ENCODE results near the gene OR10H4.
"Not testable (repeated sequence)": the region's sequence is repeated elsewhere in the genome, so short reads cannot be mapped to it uniquely, and the experiment has no call there.

Gene OR10H4

GRCh38 chr19:15948223-15949058 lies at the start of gene OR10H4:
OR10H4 (plus strand) TSS chr19:15949008; CDS start chr19:15949008, 0 bp downstream.
- peaks cover 9% of the 10 kb centered on the region for H3K9me3 Mint-ChIP-seq (ENCODE audit: low read depth)
- peaks cover 8% of the 10 kb centered on the region for H3K36me3 Mint-ChIP-seq
- H3K27ac Mint-ChIP-seq = no peak within 1 kb of the TSS
- H3K4me3 Mint-ChIP-seq = no peak within 1 kb of the TSS
- no peaks in the 10 kb centered on the region for H3K4me1 Mint-ChIP-seq (ENCODE audit: low read depth)
- H3K27me3 Mint-ChIP-seq = peaks cover 50% of the 10 kb centered on the region

- not testable (repeated sequence) for H3K36me3 Mint-ChIP-seq; H3K9me3 Mint-ChIP-seq (ENCODE audit: low read depth); H3K27ac Mint-ChIP-seq
- peaks cover 11% of the 10 kb centered on the region for H3K4me1 Mint-ChIP-seq (ENCODE audit: low read depth)
- peak overlapping the region; percentile 72 for H3K4me3 Mint-ChIP-seq
- peaks cover 19% of the 10 kb centered on the region for H3K27me3 Mint-ChIP-seq
Measured at GRCh38 chr19:15899561-15899960, 49.2 kb upstream of the OR10H4 start.

- H3K9me3 Mint-ChIP-seq (ENCODE audit: low read depth); H3K27ac Mint-ChIP-seq; H3K36me3 Mint-ChIP-seq: not testable (repeated sequence)
- Mint-ChIP-seq H3K4me3 (peak overlapping the region; percentile 90), H3K27me3 (peaks cover 20% of the 10 kb centered on the region), H3K4me1 (ENCODE audit: low read depth) (peaks cover 11% of the 10 kb centered on the region)
Measured at GRCh38 chr19:15900032-15900431, 48.8 kb upstream of the OR10H4 start.

- Mint-ChIP-seq H3K27me3 (peaks cover 19% of the 10 kb centered on the region), H3K9me3 (ENCODE audit: low read depth) (no peaks in the 10 kb centered on the region), H3K4me1 (ENCODE audit: low read depth) (peaks cover 11% of the 10 kb centered on the region), H3K36me3 (no peaks in the 10 kb centered on the region), H3K4me3 (peak overlapping the region; percentile 90), H3K27ac (no peak overlapping the region)
Measured at GRCh38 chr19:15900504-15900903, 48.3 kb upstream of the OR10H4 start.

DNA sequence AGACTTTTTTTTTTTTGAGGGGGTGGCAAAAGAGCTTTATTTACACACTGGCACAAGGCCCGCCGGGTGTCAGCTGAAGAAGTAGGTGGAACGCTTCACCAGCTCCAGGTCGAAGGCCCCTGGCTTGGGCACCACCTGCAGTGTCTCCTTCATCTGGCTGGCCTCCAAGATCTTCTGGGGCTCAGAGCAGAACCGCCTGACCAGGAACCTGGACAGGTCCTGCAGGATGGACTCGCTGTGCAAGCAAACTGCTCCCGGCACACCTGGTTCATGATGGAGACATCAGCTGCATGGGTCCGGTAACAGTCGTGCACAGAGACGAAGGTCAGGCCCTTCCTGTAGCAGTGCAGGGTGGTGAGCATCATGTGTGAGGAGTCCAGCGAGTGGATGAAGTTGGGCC lies 46.6 kb upstream of the OR10H4 start:
- peaks cover 16% of the 10 kb centered on the region for H3K27me3 Mint-ChIP-seq

GRCh38 chr19:15902898-15903297 lies 45.9 kb upstream of the OR10H4 start:
- H3K36me3 Mint-ChIP-seq; H3K27ac Mint-ChIP-seq; H3K4me3 Mint-ChIP-seq; H3K9me3 Mint-ChIP-seq (ENCODE audit: low read depth): not testable (repeated sequence)
- Mint-ChIP-seq H3K27me3 (peaks cover 18% of the 10 kb centered on the region), H3K4me1 (ENCODE audit: low read depth) (peaks cover 11% of the 10 kb centered on the region)

More for the DNA sequence above, 46.6 kb upstream of the OR10H4 start:
- Mint-ChIP-seq H3K9me3 (ENCODE audit: low read depth) (no peaks in the 10 kb centered on the region), H3K27ac (no peak overlapping the region), H3K4me1 (ENCODE audit: low read depth) (peaks cover 11% of the 10 kb centered on the region), H3K36me3 (peaks cover 4% of the 10 kb centered on the region), H3K4me3 (no peak overlapping the region)

- H3K9me3 Mint-ChIP-seq (ENCODE audit: low read depth) = no peaks in the 10 kb centered on the region
- no peak overlapping the region for H3K27ac Mint-ChIP-seq
- H3K4me1 Mint-ChIP-seq (ENCODE audit: low read depth) = peaks cover 8% of the 10 kb centered on the region
- no peak overlapping the region for H3K4me3 Mint-ChIP-seq
- peaks cover 4% of the 10 kb centered on the region for H3K36me3 Mint-ChIP-seq
- peaks cover 26% of the 10 kb centered on the region for H3K27me3 Mint-ChIP-seq
Measured at GRCh38 chr19:15905026-15905425, 43.8 kb upstream of the OR10H4 start.

GRCh38 chr19:15911599-15912235 lies 37.1 kb upstream of the OR10H4 start:
- Mint-ChIP-seq H3K27me3 (peaks cover 49% of the 10 kb centered on the region), H3K4me1 (ENCODE audit: low read depth) (peaks cover 2% of the 10 kb centered on the region), H3K9me3 (ENCODE audit: low read depth) (no peaks in the 10 kb centered on the region), H3K27ac (no peak overlapping the region), H3K4me3 (no peak overlapping the region), H3K36me3 (peaks cover 3% of the 10 kb centered on the region)

- Mint-ChIP-seq H3K36me3 (no peaks in the 10 kb centered on the region), H3K27ac (no peak overlapping the region), H3K27me3 (peaks cover 56% of the 10 kb centered on the region), H3K4me1 (ENCODE audit: low read depth) (peaks cover 2% of the 10 kb centered on the region), H3K9me3 (ENCODE audit: low read depth) (no peaks in the 10 kb centered on the region), H3K4me3 (no peak overlapping the region)
Measured at GRCh38 chr19:15913384-15913783, 35.4 kb upstream of the OR10H4 start.

DNA sequence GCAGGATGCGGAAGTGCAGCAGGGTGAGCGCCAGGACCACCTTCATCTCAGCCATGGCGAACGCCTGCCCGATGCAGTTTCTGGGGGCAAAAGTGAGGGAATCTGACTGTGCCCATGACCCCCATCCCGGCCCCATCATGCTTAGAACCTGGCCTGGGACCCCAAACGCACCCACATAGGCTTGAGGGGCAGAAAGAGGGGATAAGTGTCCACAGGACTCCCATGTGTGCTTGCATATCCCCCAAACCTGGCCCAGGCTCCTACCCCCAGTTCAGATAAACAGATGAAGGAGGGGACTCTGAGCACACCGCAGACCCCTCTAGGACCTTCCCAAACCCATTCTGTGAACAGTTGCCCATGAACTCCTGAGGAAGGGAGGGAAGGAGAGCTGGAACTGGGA lies 35.0 kb upstream of the OR10H4 start:
- Mint-ChIP-seq H3K27ac (no peak overlapping the region), H3K27me3 (peaks cover 59% of the 10 kb centered on the region), H3K36me3 (no peaks in the 10 kb centered on the region), H3K9me3 (ENCODE audit: low read depth) (no peaks in the 10 kb centered on the region), H3K4me1 (ENCODE audit: low read depth) (peaks cover 2% of the 10 kb centered on the region), H3K4me3 (no peak overlapping the region)

DNA sequence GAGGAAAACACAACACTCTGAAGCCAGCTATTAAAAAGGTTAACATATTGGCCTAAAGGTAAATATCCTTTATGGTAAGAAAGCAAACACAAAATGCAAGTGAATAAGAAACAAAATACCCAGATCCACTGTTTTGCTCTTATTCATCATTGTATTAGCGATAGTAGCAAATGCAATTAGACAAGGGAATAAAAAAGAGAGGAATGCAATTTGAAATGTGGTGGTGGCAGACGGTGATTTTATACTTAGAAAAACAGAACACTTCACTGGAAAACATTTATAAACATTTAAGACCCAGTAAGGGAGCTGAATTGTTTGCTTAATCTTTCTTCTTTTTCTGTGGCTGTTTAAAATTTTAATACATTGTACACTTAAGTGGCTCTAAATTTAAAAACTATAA lies 33.7 kb upstream of the OR10H4 start:
- Mint-ChIP-seq H3K9me3 (ENCODE audit: low read depth) (no peaks in the 10 kb centered on the region), H3K4me1 (ENCODE audit: low read depth) (peaks cover 2% of the 10 kb centered on the region), H3K4me3 (no peak overlapping the region), H3K27me3 (peaks cover 54% of the 10 kb centered on the region), H3K36me3 (no peaks in the 10 kb centered on the region), H3K27ac (no peak overlapping the region)

DNA sequence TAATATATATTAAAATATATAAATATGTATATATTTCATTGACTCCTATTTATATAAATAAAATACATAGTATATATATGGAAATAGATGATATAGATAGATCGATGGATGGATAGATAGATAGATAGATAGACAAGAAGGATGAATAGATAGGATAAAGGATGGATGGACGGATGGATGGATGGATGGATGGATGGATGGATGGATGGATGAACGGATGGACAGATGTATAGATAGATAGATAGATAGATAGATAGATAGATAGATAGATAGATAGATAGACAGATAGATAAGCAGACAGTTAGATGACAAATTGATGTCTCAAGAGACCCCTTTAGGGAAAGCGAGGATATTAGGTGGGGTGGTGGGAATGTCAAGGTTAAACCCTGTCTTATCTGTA lies 29.6 kb upstream of the OR10H4 start:
- no peaks in the 10 kb centered on the region for H3K36me3 Mint-ChIP-seq
- H3K9me3 Mint-ChIP-seq (ENCODE audit: low read depth) = no peaks in the 10 kb centered on the region
- no peak overlapping the region for H3K27ac Mint-ChIP-seq
- H3K4me1 Mint-ChIP-seq (ENCODE audit: low read depth) = no peaks in the 10 kb centered on the region
- H3K27me3 Mint-ChIP-seq = peaks cover 41% of the 10 kb centered on the region
- no peak overlapping the region for H3K4me3 Mint-ChIP-seq

DNA sequence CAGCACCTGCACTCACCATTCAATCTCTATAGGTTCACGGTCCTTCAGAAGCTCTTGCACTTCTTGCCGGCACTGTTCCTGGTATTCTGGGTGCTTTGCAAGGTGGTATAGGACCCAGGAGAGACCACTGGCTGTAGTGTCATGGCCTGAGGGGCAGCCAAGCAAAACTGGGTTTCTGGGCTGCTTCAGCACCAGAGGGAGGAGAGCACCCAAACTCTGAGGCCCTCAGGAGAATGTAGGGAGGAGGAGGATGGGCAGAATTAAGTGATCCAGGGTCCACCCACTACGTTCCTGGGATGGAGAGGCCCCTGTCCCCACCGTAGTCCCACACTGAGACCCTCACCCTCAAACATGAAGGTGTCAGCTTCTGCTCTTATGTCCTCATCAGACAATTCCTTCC lies 26.8 kb upstream of the OR10H4 start:
- Mint-ChIP-seq H3K36me3 (no peaks in the 10 kb centered on the region), H3K27ac (no peak overlapping the region), H3K9me3 (ENCODE audit: low read depth) (no peaks in the 10 kb centered on the region), H3K4me3 (no peak overlapping the region), H3K4me1 (ENCODE audit: low read depth) (no peaks in the 10 kb centered on the region), H3K27me3 (peaks cover 41% of the 10 kb centered on the region)

DNA sequence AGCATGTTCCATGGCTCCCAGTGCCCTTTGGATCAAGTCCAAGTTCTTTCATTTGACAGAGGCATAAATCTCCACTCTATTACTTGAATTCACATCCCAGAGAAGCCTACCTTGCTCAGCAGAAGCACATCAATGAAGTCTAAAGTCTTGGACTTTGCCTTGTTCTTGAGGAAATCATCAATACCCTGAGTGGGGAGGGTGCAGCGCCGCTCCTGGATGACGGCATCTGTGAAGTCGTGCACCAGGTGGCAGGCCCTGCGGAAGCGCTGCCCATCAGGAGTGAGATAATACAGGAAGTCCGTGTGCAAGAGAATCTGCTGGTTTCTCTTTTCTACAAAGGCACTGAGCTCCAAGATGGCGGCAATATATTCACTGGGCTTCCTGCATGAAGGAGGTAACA lies 25.1 kb upstream of the OR10H4 start:
- Mint-ChIP-seq H3K4me3 (no peak overlapping the region), H3K27ac (no peak overlapping the region), H3K36me3 (no peaks in the 10 kb centered on the region)

DNA sequence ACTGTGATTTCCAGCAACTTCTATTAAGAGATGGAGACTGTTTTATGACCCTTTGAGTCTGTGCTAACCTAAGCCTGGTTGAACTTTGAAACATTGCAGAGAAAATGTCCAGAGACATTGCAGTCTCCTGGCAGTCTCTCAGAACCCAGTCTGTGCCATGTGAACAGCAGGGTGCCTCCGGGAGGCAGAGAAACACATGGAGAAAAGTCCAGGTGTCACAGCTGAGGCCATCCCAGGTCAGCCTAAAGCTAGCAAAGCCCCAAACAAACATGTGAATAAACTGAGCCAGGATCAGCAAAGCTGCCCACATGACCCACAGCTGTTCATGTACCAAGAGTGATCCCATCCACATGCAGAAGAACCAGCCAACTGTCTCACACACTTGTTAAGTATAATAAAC lies 22.3 kb upstream of the OR10H4 start:
- Mint-ChIP-seq H3K4me1 (ENCODE audit: low read depth) (no peaks in the 10 kb centered on the region), H3K4me3 (no peak overlapping the region), H3K9me3 (ENCODE audit: low read depth) (no peaks in the 10 kb centered on the region), H3K27ac (no peak overlapping the region), H3K36me3 (no peaks in the 10 kb centered on the region), H3K27me3 (peaks cover 48% of the 10 kb centered on the region)

More for the DNA sequence above, 25.1 kb upstream of the OR10H4 start:
- Mint-ChIP-seq H3K4me1 (ENCODE audit: low read depth) (no peaks in the 10 kb centered on the region), H3K9me3 (ENCODE audit: low read depth) (no peaks in the 10 kb centered on the region), H3K27me3 (peaks cover 38% of the 10 kb centered on the region)
